ENCODE data around the gene NFATC3. TPM values are rescaled to one million over a fixed set of nuclear protein-coding genes. Genes with fewer than 3 reads are reported as not detected.

Gene NFATC3
- total RNA-seq, 1 donor from 2014 or later, result 38.2 TPM

GRCh38 chr16:68267612-68268405 lies 182.6 kb downstream of the NFATC3 start:
- no peak for DNase-seq (ENCODE audit: low spot score)

- DNase-seq (ENCODE audit: low spot score), result no peak
These were observed 184.6 kb downstream of the NFATC3 start for GRCh38 chr16:68269793-68270192.

GRCh38 chr16:68270353-68270752 lies 185.2 kb downstream of the NFATC3 start:
- no peak for DNase-seq (ENCODE audit: low spot score)

GRCh38 chr16:68272507-68273209 lies 187.5 kb downstream of the NFATC3 start:
- no peak for DNase-seq (ENCODE audit: low spot score)

GRCh38 chr16:68273459-68273858 lies 188.3 kb downstream of the NFATC3 start:
- no peak for DNase-seq (ENCODE audit: low spot score)

GRCh38 chr16:68273896-68274295 lies 188.7 kb downstream of the NFATC3 start:
- no peak for DNase-seq (ENCODE audit: low spot score)

GRCh38 chr16:68274441-68274840 lies 189.3 kb downstream of the NFATC3 start:
- DNase-seq (ENCODE audit: low spot score), result no peak

- no peak for DNase-seq (ENCODE audit: low spot score)
These were observed 190.5 kb downstream of the NFATC3 start for GRCh38 chr16:68275611-68276191.

- DNase-seq (ENCODE audit: low spot score), result no peak
These were observed 191.1 kb downstream of the NFATC3 start for GRCh38 chr16:68276223-68276622.

Small RNA genes lying within 50 kb of the gene (microRNA-seq; reads per million reads assigned to microRNA genes)
- gene MIR6773 (ENCODE audit: borderline number of aligned reads), result not detected

Other genes starting within 250 kb of the NFATC3 start
- 21.6 TPM for gene THAP11, start 243.1 kb upstream of the NFATC3 start, total RNA-seq
- gene NUTF2, start 238.4 kb upstream of the NFATC3 start, total RNA-seq, result 87.6 TPM
- gene CENPT, start 237.7 kb upstream of the NFATC3 start, total RNA-seq, result 35.5 TPM
- gene EDC4, start 212.3 kb upstream of the NFATC3 start, total RNA-seq, result 41.3 TPM
- gene NRN1L, start 200.5 kb upstream of the NFATC3 start, total RNA-seq, result not detected
- gene PSKH1, start 192.1 kb upstream of the NFATC3 start, total RNA-seq, result 28.6 TPM
- 1.3 TPM for gene CTRL, start 153.5 kb upstream of the NFATC3 start, total RNA-seq
- gene PSMB10, start 148.5 kb upstream of the NFATC3 start, total RNA-seq, result 53.8 TPM
- 32.1 TPM for gene LCAT, start 141.2 kb upstream of the NFATC3 start, total RNA-seq
- 113 TPM for gene SLC12A4, start 116.7 kb upstream of the NFATC3 start, total RNA-seq
- 0.16 TPM for gene DPEP3, start 104.9 kb upstream of the NFATC3 start, total RNA-seq
- 1.5 TPM for gene DPEP2, start 85.9 kb upstream of the NFATC3 start, total RNA-seq
- gene DPEP2NB, start 69.5 kb upstream of the NFATC3 start, total RNA-seq, result not detected
- 7.8 TPM for gene DDX28, start 62.1 kb upstream of the NFATC3 start, total RNA-seq
- 17.4 TPM for gene DUS2, start 62.1 kb upstream of the NFATC3 start, total RNA-seq
- 0.71 TPM for gene ESRP2, start 150.8 kb downstream of the NFATC3 start, total RNA-seq
- 40.2 TPM for gene PLA2G15, start 160.0 kb downstream of the NFATC3 start, total RNA-seq
- gene SLC7A6, start 179.2 kb downstream of the NFATC3 start, total RNA-seq, result 264 TPM
- gene SLC7A6OS, start 225.6 kb downstream of the NFATC3 start, total RNA-seq, result 12.3 TPM
- 35.7 TPM for gene PRMT7, start 225.6 kb downstream of the NFATC3 start, total RNA-seq

All from mesenteric fat pad (tissue), 1 donor.